Activated CD8-positive, alpha-beta memory T cell treated with anti-CD3 and anti-CD28 coated beads, Interleukin-2, amount 50 U/mL, for 48 hours (primary cell): ENCODE results near the gene INO80D.
"Not testable (repeated sequence)": the region's sequence is repeated elsewhere in the genome, so short reads cannot be mapped to it uniquely, and the experiment has no call there.

Experiments
- DNase-seq: peaks from one replicate; pipeline ENCODE4 v3.0.0-alpha.2; 2020

The INO80D gene

GRCh38 chr2:206015746-206016145 is 70.2 kb downstream of the INO80D start:
- DNase-seq = not testable (repeated sequence)

- DNase-seq = no peak
Measured at GRCh38 chr2:206011795-206012194, 74.2 kb downstream of the INO80D start.

- DNase-seq = no peak
Measured at GRCh38 chr2:206011018-206011614, 74.9 kb downstream of the INO80D start.

GRCh38 chr2:206004004-206004693 is 81.8 kb downstream of the INO80D start:
- no peak for DNase-seq

- DNase-seq = no peak
Measured at GRCh38 chr2:206002440-206002839, 83.5 kb downstream of the INO80D start.

- DNase-seq = no peak
Measured at GRCh38 chr2:206001912-206002311, 84.1 kb downstream of the INO80D start.

GRCh38 chr2:206000776-206001175 is 85.2 kb downstream of the INO80D start:
- DNase-seq = no peak

GRCh38 chr2:205998583-205998982 is 87.4 kb downstream of the INO80D start:
- no peak for DNase-seq

- no peak for DNase-seq
Measured at GRCh38 chr2:205996161-205996560, 89.8 kb downstream of the INO80D start.

GRCh38 chr2:205995260-205995659 is 90.7 kb downstream of the INO80D start:
- DNase-seq = no peak

GRCh38 chr2:205994344-205994743 is 91.6 kb downstream of the INO80D start:
- no peak for DNase-seq

- DNase-seq = no peak
Measured at GRCh38 chr2:205990104-205990503, 95.9 kb downstream of the INO80D start.

GRCh38 chr2:205989271-205990071 is 96.5 kb downstream of the INO80D start:
- no peak for DNase-seq

- not testable (repeated sequence) for DNase-seq
Measured at GRCh38 chr2:205988681-205989080, 97.3 kb downstream of the INO80D start.

GRCh38 chr2:205988274-205988673 is 97.7 kb downstream of the INO80D start:
- no peak for DNase-seq

- DNase-seq = not testable (repeated sequence)
Measured at GRCh38 chr2:205986334-205986733, 99.6 kb downstream of the INO80D start.

- no peak for DNase-seq
Measured at GRCh38 chr2:205984381-205984780, 101.6 kb downstream of the INO80D start.

- no peak for DNase-seq
Measured at GRCh38 chr2:205982776-205983327, 103.1 kb downstream of the INO80D start.

- not testable (repeated sequence) for DNase-seq
Measured at GRCh38 chr2:205978728-205979127, 107.2 kb downstream of the INO80D start.

- not testable (repeated sequence) for DNase-seq
Measured at GRCh38 chr2:205977699-205978098, 108.3 kb downstream of the INO80D start.

- not testable (repeated sequence) for DNase-seq
Measured at GRCh38 chr2:205976934-205977659, 108.9 kb downstream of the INO80D start.

GRCh38 chr2:205976120-205976814 is 109.7 kb downstream of the INO80D start:
- no peak for DNase-seq
